SK-N-SH treated with all-trans-retinoic acid at 6 μM for 48 hours (cell line): ENCODE measurements around the gene SIDT1.

Experiments
- ATAC-seq: fragments of 200-7000 bp; cut with Tn5 transposase; 3 replicates; pipeline ENCODE4 v1.9.1; 2020; ENCODE audit warnings: mild to moderate bottlenecking, moderate library complexity
- ARNTL ChIP-seq: fragments of 450-650 bp; formaldehyde crosslinking; IDR thresholded peaks from 2 replicates; pipeline ENCODE4 v1.5.0; 2020; ENCODE audit warnings: low read depth, mild to moderate bottlenecking, moderate library complexity, borderline replicate concordance
- BACH2 ChIP-seq: fragments of 250-450 bp; sonication (Bioruptor Pico); IDR thresholded peaks from 2 replicates; pipeline ENCODE4 v1.9.0; 2021; ENCODE audit warnings: mild to moderate bottlenecking, borderline replicate concordance
- CREB5 ChIP-seq: fragments of 250-450 bp; sonication (Bioruptor Pico); IDR thresholded peaks from 2 replicates; pipeline ENCODE4 v1.5.1; 2020; ENCODE audit warnings: low read depth, mild to moderate bottlenecking, moderate library complexity
- ESRRG ChIP-seq: fragments of 250-450 bp; sonication (Bioruptor Pico); IDR thresholded peaks from 2 replicates; pipeline ENCODE4 v1.6.1; 2021; ENCODE audit warnings: mild to moderate bottlenecking
- ISL1 ChIP-seq: fragments of 250-450 bp; sonication (Bioruptor Pico); IDR thresholded peaks from 2 replicates; pipeline ENCODE4 v2.1.2; 2022; ENCODE audit warnings: mild to moderate bottlenecking, moderate library complexity
- OSR1 ChIP-seq: fragments of 250-450 bp; sonication (Bioruptor Pico); IDR thresholded peaks from 2 replicates; pipeline ENCODE4 v1.8.0; 2022; ENCODE audit warnings: moderate library complexity, mild to moderate bottlenecking, inconsistent platforms
- PATZ1 ChIP-seq: fragments of 250-450 bp; sonication (Bioruptor Pico); IDR thresholded peaks from 2 replicates; pipeline ENCODE4 v1.8.0; 2020; ENCODE audit warnings: mild to moderate bottlenecking, moderate library complexity, borderline replicate concordance
- POU6F1 ChIP-seq: fragments of 250-450 bp; sonication (Bioruptor Pico); IDR thresholded peaks from 2 replicates; pipeline ENCODE4 v1.8.0; 2021; ENCODE audit warnings: low read depth, mild to moderate bottlenecking, moderate library complexity, borderline replicate concordance
- PPARA ChIP-seq: fragments of 250-450 bp; sonication (Bioruptor Pico); IDR thresholded peaks from 2 replicates; pipeline ENCODE4 v1.5.0; 2020; ENCODE audit warnings: mild to moderate bottlenecking, borderline replicate concordance
- SNAI2 ChIP-seq: fragments of 250-450 bp; sonication (Bioruptor Pico); IDR thresholded peaks from 2 replicates; pipeline ENCODE4 v1.5.0; 2020; ENCODE audit warnings: mild to moderate bottlenecking, moderate library complexity
- TCF4 ChIP-seq: fragments of 250-450 bp; sonication (Bioruptor Pico); IDR thresholded peaks from 2 replicates; pipeline ENCODE4 v1.8.0; 2021; ENCODE audit warnings: mild to moderate bottlenecking, moderate library complexity, borderline replicate concordance
- TSHZ2 ChIP-seq: fragments of 250-450 bp; sonication (Bioruptor Pico); IDR thresholded peaks from 2 replicates; pipeline ENCODE4 v1.5.0; 2020; ENCODE audit warnings: mild to moderate bottlenecking, moderate library complexity
- ZC3H10 ChIP-seq: fragments of 250-450 bp; sonication (Bioruptor Pico); IDR thresholded peaks from 2 replicates; pipeline ENCODE4 v1.5.1; 2021; ENCODE audit warnings: mild to moderate bottlenecking, moderate library complexity
- ZFP3 ChIP-seq: fragments of 250-450 bp; sonication (Bioruptor Pico); IDR thresholded peaks from 2 replicates; pipeline ENCODE4 v1.5.0; 2020; ENCODE audit warnings: mild to moderate bottlenecking, moderate library complexity
- ZNF565 ChIP-seq: fragments of 450-650 bp; formaldehyde crosslinking; conservative IDR thresholded peaks from 2 replicates; pipeline ENCODE4 v1.5.0; 2020; ENCODE audit warnings: low read depth, mild to moderate bottlenecking, moderate library complexity
- ZNF70 ChIP-seq: fragments of 450-650 bp; formaldehyde crosslinking; IDR thresholded peaks from 2 replicates; pipeline ENCODE4 v1.5.0; 2020; ENCODE audit warnings: mild to moderate bottlenecking, moderate library complexity
- TF ChIP-seq, protein P1 (sequence below): fragments of 250-450 bp; sonication (Bioruptor Pico); IDR thresholded peaks from 2 replicates; pipeline ENCODE4 v1.5.1; 2021; ENCODE audit warnings: mild to moderate bottlenecking, moderate library complexity

SIDT1 gene

GRCh38 chr3:113571360-113571759, 39.0 kb downstream of the SIDT1 start (continued):
- TF ChIP-seq PATZ1 (CRISPR knock-in tag) (no peak), ESRRG (CRISPR knock-in tag) (no peak), ZNF565 (no peak), BACH2 (CRISPR knock-in tag) (no peak), SNAI2 (CRISPR knock-in tag) (no peak), ZFP3 (no peak), PPARA (CRISPR knock-in tag) (no peak)
- TF ChIP-seq, protein P1, sequence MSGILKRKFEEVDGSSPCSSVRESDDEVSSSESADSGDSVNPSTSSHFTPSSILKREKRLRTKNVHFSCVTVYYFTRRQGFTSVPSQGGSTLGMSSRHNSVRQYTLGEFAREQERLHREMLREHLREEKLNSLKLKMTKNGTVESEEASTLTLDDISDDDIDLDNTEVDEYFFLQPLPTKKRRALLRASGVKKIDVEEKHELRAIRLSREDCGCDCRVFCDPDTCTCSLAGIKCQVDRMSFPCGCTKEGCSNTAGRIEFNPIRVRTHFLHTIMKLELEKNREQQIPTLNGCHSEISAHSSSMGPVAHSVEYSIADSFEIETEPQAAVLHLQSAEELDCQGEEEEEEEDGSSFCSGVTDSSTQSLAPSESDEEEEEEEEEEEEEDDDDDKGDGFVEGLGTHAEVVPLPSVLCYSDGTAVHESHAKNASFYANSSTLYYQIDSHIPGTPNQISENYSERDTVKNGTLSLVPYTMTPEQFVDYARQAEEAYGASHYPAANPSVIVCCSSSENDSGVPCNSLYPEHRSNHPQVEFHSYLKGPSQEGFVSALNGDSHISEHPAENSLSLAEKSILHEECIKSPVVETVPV (CRISPR knock-in tag): no peak

DNA sequence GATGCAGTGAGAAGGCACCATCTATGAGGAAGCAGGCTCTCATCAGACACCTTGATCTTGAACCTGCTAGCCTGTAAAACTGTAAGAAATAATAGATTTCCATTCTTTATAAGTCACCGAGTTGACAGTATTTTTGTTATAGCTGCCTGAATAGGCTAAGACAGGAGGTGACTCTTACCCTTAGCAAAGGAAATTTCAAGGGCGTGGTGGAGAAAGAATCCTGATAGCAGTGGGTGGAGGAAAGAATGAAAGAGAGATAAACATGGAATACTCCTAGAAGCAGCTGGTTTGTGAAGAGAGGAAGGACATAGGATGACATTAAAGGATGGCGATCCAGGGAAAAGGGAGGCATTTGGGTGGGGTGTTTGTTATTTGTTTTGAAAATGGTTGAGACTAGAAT, 41.4 kb downstream of the SIDT1 start:
- TF ChIP-seq ESRRG (CRISPR knock-in tag): no peak
- TF ChIP-seq ZC3H10 (CRISPR knock-in tag): no peak
- TF ChIP-seq ZNF565: no peak
- TF ChIP-seq TCF4 (CRISPR knock-in tag): no peak
- TF ChIP-seq TSHZ2 (CRISPR knock-in tag): no peak
- no peak for TF ChIP-seq ZNF70
- no peak for TF ChIP-seq ARNTL (CRISPR knock-in tag)
- no peak for ATAC-seq

DNA sequence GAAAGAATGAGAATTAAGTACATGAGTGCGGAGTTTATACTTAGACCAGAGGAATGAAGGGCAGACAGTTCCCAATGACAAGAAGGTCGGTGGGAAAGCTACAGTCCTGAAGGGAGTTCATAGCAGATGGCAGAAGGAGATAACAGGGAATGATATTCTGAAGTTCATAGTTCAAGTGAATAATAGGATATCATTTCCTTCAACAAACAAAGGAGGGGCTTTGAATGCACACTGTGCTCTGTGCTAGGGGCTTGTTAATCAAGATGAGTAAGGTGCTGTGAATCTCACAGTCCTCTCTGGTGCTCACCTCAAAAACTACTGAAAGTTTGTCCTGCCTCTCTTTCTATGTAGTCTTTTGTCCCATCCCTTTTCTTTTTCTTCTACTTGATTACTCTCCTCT, 41.9 kb downstream of the SIDT1 start:
- TF ChIP-seq OSR1 (CRISPR knock-in tag) (no peak), PATZ1 (CRISPR knock-in tag) (no peak), ESRRG (CRISPR knock-in tag) (no peak), ISL1 (CRISPR knock-in tag) (no peak), TSHZ2 (CRISPR knock-in tag) (no peak), ZC3H10 (CRISPR knock-in tag) (no peak), ZNF70 (no peak), POU6F1 (CRISPR knock-in tag) (no peak), CREB5 (CRISPR knock-in tag) (no peak)
- TF ChIP-seq, all 23 proteins: peak for 0
- no peak for ATAC-seq
